Small intestine (tissue), 7 donors: Measurements from ENCODE around the gene TNXB. TPM values are rescaled to one million over a fixed set of nuclear protein-coding genes. Genes with fewer than 3 reads are reported as not detected.
"Not testable (repeated sequence)": the region's sequence is repeated elsewhere in the genome, so short reads cannot be mapped to it uniquely, and the experiment has no call there.

ENCODE experiments used
- DNase-seq, 2 donors: peaks; one replicate each; pipeline versions ENCODE4 v3.0.0 to v3.0.0-alpha.2; 2013
- FAIRE-seq: peaks from 2 replicates; lab custom pipeline; 2012; peaks lifted over from hg19 to GRCh38; lab: Jason Lieb, UNC
- H3K27ac ChIP-seq, 3 donors: one replicate each; pipeline ENCODE4 v1.5.1; 2013; ENCODE audit warnings: low read length in 2 of 3, mild to moderate bottlenecking in 2 of 3, control low read depth in 1 of 3, inconsistent platforms in 1 of 3, low read depth in 1 of 3, moderate library complexity in 1 of 3
- H3K27me3 ChIP-seq, 3 donors: one replicate each; pipeline ENCODE4 v1.6.1; 2013; ENCODE audit warnings: low read length in 3 of 3, inconsistent platforms in 1 of 3; ENCODE audit not compliant: control insufficient read depth in 3 of 3, insufficient read depth in 3 of 3
- H3K36me3 ChIP-seq, 3 donors: one replicate each; pipeline ENCODE4 v1.6.1; 2013; ENCODE audit warnings: low read length in 3 of 3, inconsistent platforms in 1 of 3, low read depth in 1 of 3, mild to moderate bottlenecking in 1 of 3, moderate library complexity in 1 of 3; ENCODE audit not compliant: control insufficient read depth in 3 of 3, insufficient read depth in 2 of 3
- H3K4me1 ChIP-seq, 3 donors: one replicate each; pipeline ENCODE4 v1.6.1; 2013; ENCODE audit warnings: low read length in 2 of 3, inconsistent platforms in 1 of 3, low read depth in 1 of 3, mild to moderate bottlenecking in 1 of 3, moderate library complexity in 1 of 3; ENCODE audit not compliant: control insufficient read depth in 3 of 3, insufficient read depth in 2 of 3
- H3K4me3 ChIP-seq, 3 donors: one replicate each; pipeline ENCODE4 v1.5.1; 2013; ENCODE audit warnings: low read length in 3 of 3, control low read depth in 1 of 3, inconsistent platforms in 1 of 3, low read depth in 1 of 3, mild to moderate bottlenecking in 1 of 3, moderate library complexity in 1 of 3
- H3K9me3 ChIP-seq, 2 donors: one replicate each; pipeline ENCODE4 v1.6.1; 2013; ENCODE audit warnings: low read depth in 1 of 2, low read length in 1 of 2; ENCODE audit not compliant: control insufficient read depth in 2 of 2, insufficient read depth in 1 of 2
- WGBS, 3 donors: extraction: QIAGEN DNeasy Blood & Tissue Kit; methylation state at CpG; one replicate each; pipeline ENCODE4 v1.1.7; 2013; 5-methylcytosine and 5-hydroxymethylcytosine counted together
- polyA plus RNA-seq, 4 donors: library from polyadenylated mRNA; stranded (reverse) in 3 of 4; unstranded in 1 of 4; fragments of 200-250 nt in 3 of 4; fragments of 120-200 nt in 1 of 4; gene quantifications; one replicate each; pipeline versions ENCODE4 v1.2.1 to v1.2.3, GENCODE V29; 2013
- donor health status: healthy with polysubstance abuse.
- donor health status: control.
- donor health status: control.
- donor health status: Bipolar disorder and iron deficiency.
- donor health status: healthy.

The TNXB gene
- polyA plus RNA-seq, 4 donors = 1.8 to 38.7 (median 4.5) TPM

DNA sequence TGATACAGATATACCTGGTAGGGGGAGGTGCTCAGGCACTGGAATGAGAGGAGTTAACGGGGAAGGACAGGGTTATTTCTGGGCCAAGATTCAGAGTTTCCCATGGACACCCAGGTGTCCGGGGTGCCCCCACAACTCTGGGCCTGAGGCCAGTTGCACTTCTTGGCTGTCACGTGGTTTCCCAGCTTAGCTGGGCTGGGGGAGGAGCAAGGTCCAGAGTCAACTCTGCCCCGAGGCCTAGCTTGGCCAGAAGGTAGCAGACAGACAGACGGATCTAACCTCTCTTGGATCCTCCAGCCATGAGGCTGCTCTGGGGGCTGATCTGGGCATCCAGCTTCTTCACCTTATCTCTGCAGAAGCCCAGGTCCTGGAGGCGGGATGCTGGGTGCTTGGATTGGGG is 94.6 kb downstream of the TNXB start, which contains the start of gene C4B:
Gene C4B (plus strand): TSS at position 249 of the 400 bp plus-strand sequence. CDS start 51 bp downstream, at position 300.
- no CpG with 5 or more reads among the region's 6 CpGs for WGBS, 3 donors
- H3K9me3 ChIP-seq, H3K4me1 ChIP-seq, H3K27me3 ChIP-seq, H3K4me3 ChIP-seq, FAIRE-seq, H3K36me3 ChIP-seq, DNase-seq, H3K27ac ChIP-seq: not testable (repeated sequence)

DNA sequence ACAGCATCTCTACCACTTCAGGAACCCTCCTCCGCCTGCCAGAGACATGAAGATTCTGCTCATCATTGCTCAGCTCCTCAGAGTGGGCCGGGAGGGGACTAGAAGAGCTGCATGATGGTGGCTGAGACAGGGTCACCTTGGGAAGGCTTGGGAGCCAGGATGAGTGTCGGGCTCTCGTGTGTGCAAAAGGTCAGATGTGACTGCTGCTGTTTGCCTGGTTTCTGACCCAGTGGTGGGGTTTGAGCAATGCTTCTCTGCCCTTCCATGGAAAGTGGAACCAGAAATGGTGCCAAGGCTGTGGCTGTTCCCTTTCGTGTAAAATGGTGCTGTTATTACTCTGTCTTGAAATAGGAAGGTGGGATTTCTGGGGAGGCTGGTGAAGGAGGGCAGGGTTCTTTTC is 95.4 kb downstream of the TNXB start:
- not testable (repeated sequence) for H3K9me3 ChIP-seq, H3K27ac ChIP-seq, H3K27me3 ChIP-seq, H3K4me1 ChIP-seq, H3K36me3 ChIP-seq, DNase-seq, FAIRE-seq, H3K4me3 ChIP-seq
- WGBS, 3 donors = no CpG with 5 or more reads among the region's 5 CpGs

DNA sequence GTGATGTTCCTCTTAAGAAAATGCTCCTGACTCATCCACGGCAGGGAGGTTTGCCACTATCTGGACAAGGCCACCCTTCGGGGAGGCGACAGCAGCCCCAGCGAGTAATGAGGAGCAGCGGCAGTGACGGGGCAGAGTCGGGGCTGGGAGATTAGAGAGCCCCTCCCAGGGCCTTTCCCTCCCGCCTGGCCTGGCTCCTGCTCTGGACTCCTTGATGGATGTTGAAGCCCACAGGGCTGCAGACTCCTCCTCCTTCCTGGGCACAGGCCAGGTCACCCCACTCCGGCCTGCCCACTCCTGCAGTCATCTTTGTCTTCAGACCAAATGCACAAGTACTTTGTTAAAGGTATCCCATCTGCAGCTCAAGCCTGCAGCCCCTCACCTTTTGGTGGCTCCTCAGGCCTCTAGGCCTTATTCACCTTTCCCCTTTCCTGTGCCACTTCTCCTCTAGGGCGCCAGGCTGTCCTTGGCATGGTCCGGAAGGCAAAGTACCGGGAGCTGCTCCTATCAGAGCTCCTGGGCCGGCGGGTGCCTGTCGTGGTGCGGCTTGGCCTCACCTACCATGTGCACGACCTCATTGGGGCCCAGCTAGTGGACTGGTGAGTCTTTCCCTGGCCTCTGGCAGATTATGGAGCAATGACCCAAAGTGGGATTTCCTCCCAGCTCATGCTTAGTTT is 96.1 kb downstream of the TNXB start:
- not testable (repeated sequence) for DNase-seq, H3K36me3 ChIP-seq, H3K27ac ChIP-seq, H3K9me3 ChIP-seq, FAIRE-seq, H3K4me3 ChIP-seq, H3K27me3 ChIP-seq, H3K4me1 ChIP-seq
- 83 to 88% (median 87%) methylated on average over 13 to 17 of the region's 17 CpGs for WGBS, 3 donors

DNA sequence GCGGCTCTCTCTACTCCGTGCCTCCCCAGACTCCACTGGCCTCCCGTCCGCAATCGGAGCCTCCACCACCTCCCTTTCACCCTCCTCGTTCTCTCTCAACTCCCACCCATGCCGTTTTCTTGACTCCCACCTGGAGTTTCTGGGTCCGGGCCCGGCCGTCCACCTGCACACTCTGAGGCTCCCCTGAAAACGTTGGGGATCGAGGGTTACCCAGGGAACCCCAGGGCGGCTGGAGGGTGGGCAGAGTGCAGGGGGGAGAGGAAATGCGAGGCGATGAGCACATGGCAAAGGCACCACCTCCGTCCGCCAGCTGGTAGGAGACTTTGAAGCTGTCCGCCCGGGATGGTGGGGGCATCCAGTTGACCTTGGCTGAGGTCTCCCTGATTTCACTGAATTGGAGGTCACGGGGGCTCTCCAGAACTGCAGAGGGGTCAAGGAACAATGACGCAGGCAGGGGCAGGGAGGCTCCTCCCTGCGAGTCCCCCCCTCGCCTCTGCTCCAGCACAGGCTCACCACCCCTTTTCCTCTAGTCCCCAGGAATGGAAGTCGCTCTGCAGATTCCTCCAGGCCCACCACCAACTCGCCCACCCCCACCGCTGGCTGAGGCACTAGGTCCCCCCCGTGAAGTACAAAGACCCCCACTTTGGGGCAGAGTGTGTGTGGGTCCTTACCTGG is 98.1 kb downstream of the TNXB start:
- FAIRE-seq, H3K27me3 ChIP-seq, H3K36me3 ChIP-seq, H3K9me3 ChIP-seq, H3K27ac ChIP-seq, H3K4me3 ChIP-seq, H3K4me1 ChIP-seq, DNase-seq: not testable (repeated sequence)
- 62 to 82% (median 71%) methylated on average over 8 to 20 of the region's 27 CpGs for whole genome bisulfite sequencing, 3 donors

DNA sequence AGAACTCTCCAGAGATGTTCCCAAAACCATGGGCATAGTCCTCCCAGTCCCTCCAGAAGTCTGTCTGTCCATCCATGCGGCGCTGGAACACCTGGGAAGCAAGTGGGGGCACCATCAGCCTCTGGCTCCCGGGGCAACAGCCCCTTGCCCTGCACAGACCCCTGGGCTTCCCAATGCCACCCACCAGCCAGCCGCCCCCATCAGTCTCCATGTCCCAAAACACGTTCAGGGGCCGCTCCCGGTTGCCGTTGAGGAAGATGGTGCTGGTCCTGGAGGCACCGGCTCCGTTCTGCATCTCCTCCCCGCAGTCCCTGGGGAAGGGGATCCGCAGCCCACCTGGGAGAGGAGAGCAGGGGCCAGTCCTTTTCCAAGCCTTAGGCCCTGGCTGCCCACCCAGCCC is 99.6 kb downstream of the TNXB start:
- H3K9me3 ChIP-seq, H3K4me1 ChIP-seq, H3K27me3 ChIP-seq, DNase-seq, FAIRE-seq, H3K36me3 ChIP-seq, H3K4me3 ChIP-seq, H3K27ac ChIP-seq: not testable (repeated sequence)
- WGBS, 3 donors = 50 to 83% (median 63%) methylated on average over 1 to 5 of the region's 12 CpGs

DNA sequence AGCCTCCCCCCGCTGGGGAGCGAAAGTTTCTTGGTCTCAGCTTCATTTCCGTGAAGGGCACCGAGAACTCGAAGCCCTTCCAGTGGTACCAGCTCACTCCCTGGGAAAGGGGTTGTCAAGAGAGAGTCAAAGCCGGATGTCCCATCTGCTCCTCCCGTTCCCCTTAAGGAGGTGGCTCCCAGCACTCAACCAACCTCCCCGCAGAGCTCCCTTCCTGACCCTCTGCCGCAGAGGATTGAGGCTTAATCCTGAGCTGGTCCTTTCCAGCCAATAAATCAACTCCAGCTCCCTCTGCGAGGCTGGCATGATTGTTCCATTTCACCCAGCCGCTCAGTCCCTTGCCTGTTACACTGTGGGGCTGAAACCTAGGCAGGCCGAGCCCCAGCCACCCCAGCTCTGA is 100.5 kb downstream of the TNXB start:
- WGBS, 3 donors = 41 to 67% (median 45%) methylated on average over 5 to 7 of the region's 12 CpGs
- not testable (repeated sequence) for H3K4me3 ChIP-seq, DNase-seq, H3K27ac ChIP-seq, FAIRE-seq, H3K27me3 ChIP-seq, H3K4me1 ChIP-seq, H3K36me3 ChIP-seq, H3K9me3 ChIP-seq

DNA sequence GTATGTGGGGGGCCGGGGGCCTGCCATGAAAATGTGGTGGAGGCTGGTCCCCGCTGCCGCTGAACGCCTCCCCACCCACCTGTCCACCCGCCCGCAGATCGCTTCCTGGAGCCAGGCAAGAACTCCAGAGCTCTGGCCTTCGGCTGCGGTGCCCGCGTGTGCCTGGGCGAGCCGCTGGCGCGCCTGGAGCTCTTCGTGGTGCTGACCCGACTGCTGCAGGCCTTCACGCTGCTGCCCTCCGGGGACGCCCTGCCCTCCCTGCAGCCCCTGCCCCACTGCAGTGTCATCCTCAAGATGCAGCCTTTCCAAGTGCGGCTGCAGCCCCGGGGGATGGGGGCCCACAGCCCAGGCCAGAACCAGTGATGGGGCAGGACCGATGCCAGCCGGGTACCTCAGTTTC is 101.1 kb downstream of the TNXB start:
- not testable (repeated sequence) for H3K9me3 ChIP-seq, H3K4me1 ChIP-seq, H3K27me3 ChIP-seq, H3K4me3 ChIP-seq, FAIRE-seq, DNase-seq, H3K36me3 ChIP-seq, H3K27ac ChIP-seq
- no CpG with 5 or more reads among the region's 24 CpGs for WGBS, 3 donors

DNA sequence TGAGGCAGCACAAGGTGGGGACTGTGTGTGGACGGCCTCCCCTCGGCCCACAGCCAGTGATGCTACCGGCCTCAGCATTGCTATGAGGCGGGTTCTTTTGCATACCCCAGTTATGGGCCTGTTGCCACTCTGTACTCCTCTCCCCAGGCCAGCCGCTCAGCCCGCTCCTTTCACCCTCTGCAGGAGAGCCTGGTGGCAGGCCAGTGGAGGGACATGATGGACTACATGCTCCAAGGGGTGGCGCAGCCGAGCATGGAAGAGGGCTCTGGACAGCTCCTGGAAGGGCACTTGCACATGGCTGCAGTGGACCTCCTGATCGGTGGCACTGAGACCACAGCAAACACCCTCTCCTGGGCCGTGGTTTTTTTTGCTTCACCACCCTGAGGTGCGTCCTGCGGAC is 102.1 kb downstream of the TNXB start:
- WGBS, 3 donors = 75 to 83% (median 81%) methylated on average over 3 to 12 of the region's 12 CpGs
- FAIRE-seq, DNase-seq, H3K36me3 ChIP-seq, H3K9me3 ChIP-seq, H3K4me3 ChIP-seq, H3K27ac ChIP-seq, H3K27me3 ChIP-seq, H3K4me1 ChIP-seq: not testable (repeated sequence)
